K562 (cell line): ENCODE data around the gene GABRB2. TPM values are rescaled to one million over a fixed set of nuclear protein-coding genes. Genes with fewer than 3 reads are reported as not detected.

ENCODE experiments used
- ATAC-seq: fragments of 200-7000 bp; cut with Tn5 transposase; 3 replicates; pipeline ENCODE4 v1.9.1; 2020; ENCODE audit warnings: moderate library complexity
- BruUV-seq: library from RNA; stranded (reverse); fragments of 400-500 nt; replicated peaks from 2 replicates; lab custom pipeline; 2021; lab: Mats Ljungman, UMichigan
- CTCF ChIA-PET: fragments of 300-600 bp; formaldehyde crosslinking; extraction: SDS; loops from one replicate; lab custom pipeline; 2021; ENCODE audit warnings: low intra/inter-chr PET ratio; lab: Yijun Ruan, JAX
- POLR2A ChIA-PET: fragments of 300-600, 350-650 bp; sonication (Branson Sonifier 250); formaldehyde crosslinking; extraction: SDS; loops from one replicate; lab custom pipeline; 2021; ENCODE audit warnings: antibody characterized with exemption, inconsistent platforms; lab: Yijun Ruan, JAX
- DNase-seq, 4 experiments: peaks; one replicate each; pipeline versions ENCODE4 v3.0.0 to v3.0.0-alpha.2; 2011 to 2018; ENCODE audit warnings: low spot score in 3 of 4, mixed read lengths in 3 of 4; ENCODE audit errors: extremely low read depth in 1 of 4
- FAIRE-seq: peaks from 2 replicates; lab custom pipeline; 2011; peaks lifted over from hg19 to GRCh38; lab: Jason Lieb, UNC
- H2AFZ ChIP-seq: 2 replicates; pipeline ENCODE4 v1.6.0; 2011; ENCODE audit warnings: low read depth, low read length, control low read depth, inconsistent platforms
- H3K27ac ChIP-seq: fragments of 200-600 bp; 3 replicates; pipeline ENCODE4 v1.8.0; 2011; ENCODE audit warnings: low read depth, mild to moderate bottlenecking, control low read depth, inconsistent platforms, low read length, moderate library complexity, mixed read lengths; ENCODE audit errors: extremely low read depth
- H3K27me3 ChIP-seq, 2 experiments: fragments of 300-600 bp in 1 of 2; 2 replicates in 1 of 2; 3 replicates in 1 of 2; pipeline versions ENCODE4 v1.6.0 to v1.8.0; 2011; ENCODE audit warnings: inconsistent platforms in 2 of 2, low read length in 2 of 2, mild to moderate bottlenecking in 1 of 2, mixed read lengths in 1 of 2, moderate library complexity in 1 of 2; ENCODE audit not compliant: control insufficient read depth in 2 of 2, insufficient read depth in 2 of 2
- H3K36me3 ChIP-seq: fragments of 300-600 bp; 3 replicates; pipeline ENCODE4 v1.8.0; 2011; ENCODE audit warnings: mild to moderate bottlenecking, low read length, inconsistent platforms; ENCODE audit not compliant: control insufficient read depth, insufficient read depth
- H3K4me1 ChIP-seq, 2 experiments: fragments of 200-600 bp in 1 of 2; replicated peaks in 1 of 2; 2 replicates in 1 of 2; 3 replicates in 1 of 2; pipeline versions ENCODE4 v1.5.1 to v1.8.0; 2011; ENCODE audit warnings: inconsistent platforms in 2 of 2, low read length in 2 of 2, mild to moderate bottlenecking in 1 of 2, mixed read lengths in 1 of 2, moderate library complexity in 1 of 2; ENCODE audit not compliant: control insufficient read depth in 2 of 2, insufficient read depth in 2 of 2
- H3K4me2 ChIP-seq: 2 replicates; pipeline ENCODE4 v1.6.1; 2011; ENCODE audit warnings: low read length, control low read depth, inconsistent platforms, mixed read lengths; ENCODE audit not compliant: insufficient read depth
- H3K4me3 ChIP-seq: fragments of 200-600 bp; sonication (generic), shearing (Covaris generic); 2 replicates; pipeline ENCODE4 v1.5.1; 2016; ENCODE audit warnings: control low read depth, inconsistent platforms
- H3K79me2 ChIP-seq: fragments of 200-600 bp; 3 replicates; pipeline ENCODE4 v1.8.0; 2011; ENCODE audit warnings: low read length, inconsistent platforms; ENCODE audit not compliant: control insufficient read depth, insufficient read depth
- H3K9ac ChIP-seq, 2 experiments: 2 replicates each; pipeline versions ENCODE4 v1.6.0 to v1.6.1; 2011; ENCODE audit warnings: low read depth in 2 of 2, low read length in 2 of 2, control low read depth in 1 of 2, inconsistent platforms in 1 of 2, mild to moderate bottlenecking in 1 of 2, mixed read lengths in 1 of 2; ENCODE audit not compliant: insufficient read depth in 1 of 2
- H3K9me1 ChIP-seq: one replicate; pipeline ENCODE4 v1.6.0; 2011; ENCODE audit warnings: inconsistent platforms, mild to moderate bottlenecking, low read length, moderate library complexity; ENCODE audit not compliant: control insufficient read depth, insufficient read depth
- H3K9me3 ChIP-seq: replicated peaks from 2 replicates; pipeline ENCODE4 v1.5.1; 2011; ENCODE audit warnings: low read depth, low read length, inconsistent platforms; ENCODE audit not compliant: control insufficient read depth, insufficient read depth
- H4K20me1 ChIP-seq: replicated peaks from 2 replicates; pipeline ENCODE4 v1.6.1; 2011; ENCODE audit warnings: low read length, inconsistent platforms, mixed read lengths; ENCODE audit not compliant: control insufficient read depth, insufficient read depth
- CCAR2 ChIP-seq: fragments of 200-400 bp; formaldehyde crosslinking; IDR thresholded peaks from 2 replicates; pipeline ENCODE4 v1.6.1; 2017; ENCODE audit warnings: mild to moderate bottlenecking, low read depth, low read length
- CREB3L1 ChIP-seq: fragments of 450-650 bp; IDR thresholded peaks from 2 replicates; pipeline ENCODE4 v1.6.1; 2014; ENCODE audit warnings: low read depth, mild to moderate bottlenecking, moderate library complexity, borderline replicate concordance
- ELF4 ChIP-seq: fragments of 450-650 bp; formaldehyde crosslinking; IDR thresholded peaks from 2 replicates; pipeline ENCODE4 v1.4.0; 2022; ENCODE audit warnings: missing genetic modification characterization
- ETS1 ChIP-seq: conservative IDR thresholded peaks from 2 replicates; pipeline ENCODE4 v1.6.1; 2011; ENCODE audit warnings: low read depth, mild to moderate bottlenecking, low read length; ENCODE audit not compliant: control insufficient read depth
- FOS ChIP-seq: IDR thresholded peaks from 3 replicates; pipeline ENCODE4 v1.6.1; 2011; ENCODE audit not compliant: insufficient read length; ENCODE audit errors: extremely low read depth
- GTF2B ChIP-seq: IDR thresholded peaks from 2 replicates; pipeline ENCODE4 v1.6.1; 2011; ENCODE audit not compliant: insufficient read length; ENCODE audit errors: extremely low read depth
- L3MBTL2 ChIP-seq: fragments of 450-650 bp; IDR thresholded peaks from 2 replicates; pipeline ENCODE4 v1.6.1; 2016; ENCODE audit warnings: mild to moderate bottlenecking, moderate library complexity
- NCOA6 ChIP-seq: fragments of 450-650 bp; IDR thresholded peaks from 2 replicates; pipeline ENCODE4 v1.6.1; 2017; ENCODE audit warnings: mild to moderate bottlenecking
- NFRKB ChIP-seq: fragments of 450-650 bp; IDR thresholded peaks from 2 replicates; pipeline ENCODE4 v1.6.1; 2016; ENCODE audit warnings: low read depth
- ZNF239 ChIP-seq: fragments of 250-450 bp; sonication (Bioruptor Pico); IDR thresholded peaks from 2 replicates; pipeline ENCODE4 v1.4.0; 2020; ENCODE audit warnings: mild to moderate bottlenecking
- ZNF384 ChIP-seq: IDR thresholded peaks from 2 replicates; pipeline ENCODE4 v1.6.1; 2012; ENCODE audit warnings: low read depth, low read length, improper control_type of control experiment
- ZNF584 ChIP-seq: fragments of 200-800 bp; sonication (Bioruptor generic); IDR thresholded peaks from 2 replicates; pipeline ENCODE4 v1.6.1; 2016; ENCODE audit warnings: low read depth, mild to moderate bottlenecking, missing genetic modification characterization, missing compliant biosample characterization
- ZNF592 ChIP-seq: fragments of 450-650 bp; IDR thresholded peaks from 2 replicates; pipeline ENCODE4 v1.6.1; 2017; ENCODE audit warnings: antibody characterized with exemption, mild to moderate bottlenecking
- ZZZ3 ChIP-seq: fragments of 450-650 bp; IDR thresholded peaks from 2 replicates; pipeline ENCODE4 v1.6.1; 2016; ENCODE audit warnings: antibody characterized with exemption, mild to moderate bottlenecking, moderate library complexity
- in situ Hi-C: fragments of 300-500 bp; cut with MboI; formaldehyde crosslinking; loops from 4 replicates; pipeline ENCODE4 v1.15.0; 2018; ENCODE audit warnings: inconsistent platforms, mixed read lengths
- intact Hi-C: fragments of 100-400 bp; cut with micrococcal nuclease; formaldehyde crosslinking; loops from 2 replicates; pipeline ENCODE4 v1.14.2; 2022
- polyA plus RNA-seq, 8 experiments: library from polyadenylated mRNA; depleted of rRNA in 4 of 8; stranded (reverse) in 5 of 8; unstranded in 3 of 8; fragments of >200 nt; fragmentation: Nextera tagmentation in 2 of 8; fragmentation: Illumina TruSeq in 1 of 8; extraction: Ambion mirVana in 2 of 8; extraction: Trizol in 1 of 8; gene quantifications; 2 replicates each; pipeline versions ENCODE4 v1.2.1 to v1.2.3, GENCODE V29; 2011 to 2014; ENCODE audit warnings: inconsistent platforms in 1 of 8, missing spikeins in 1 of 8
- total RNA-seq, 7 experiments: library from RNA; depleted of rRNA in 6 of 7; stranded (reverse); fragments of >200 nt in 6 of 7; fragmentation: Illumina TruSeq in 2 of 7; extraction: Trizol in 2 of 7; gene quantifications; 2 replicates each; pipeline versions ENCODE4 v1.2.1 to v1.2.3, GENCODE V29; 2011 to 2021; ENCODE audit warnings: low replicate concordance in 1 of 7

GABRB2 gene
- total and polyA plus RNA-seq, 9 of the 15 experiments (the other 6 are each of a cell fraction or from before 2014, with no cell fraction given), result not detected

GRCh38 chr5:161305601-161306000 lies 240.9 kb downstream of the GABRB2 start:
- Histone ChIP-seq H3K9me1 (no peaks in the 10 kb centered on the region), H3K79me2 (no peaks in the 10 kb centered on the region), H3K9me3 (no peaks in the 10 kb centered on the region), H3K4me2 (no peak overlapping the region), H3K27ac (no peak overlapping the region), H3K4me3 (no peak overlapping the region), H2AFZ (no peak overlapping the region), H3K27me3 (no peaks in the 10 kb centered on the region), H3K36me3 (no peaks in the 10 kb centered on the region), H4K20me1 (no peaks in the 10 kb centered on the region), H3K9ac (no peak overlapping the region), H3K4me1 (no peaks in the 10 kb centered on the region)
- ChIA-PET CTCF (no interaction called here), POLR2A (no interaction called here)
- BruUV-seq, result no TSS peak
- ATAC-seq (no peak), DNase-seq (no peak), FAIRE-seq (no peak)
- TF ChIP-seq ZZZ3 (no peak), L3MBTL2 (no peak), CCAR2 (no peak), NCOA6 (no peak), FOS (no peak), NFRKB (no peak), ZNF592 (no peak), ELF4 (CRISPR knock-in tag) (no peak), ZNF384 (no peak), CREB3L1 (no peak), GTF2B (no peak), ZNF239 (no peak), ZNF584 (CRISPR knock-in tag) (no peak), ETS1 (no peak)
- intact Hi-C loops (no loop called here), in situ Hi-C loops (no loop called here)
